Neutrophil (primary cell): Measurements from ENCODE around the gene GLS2.

Experiments used
- H3K27ac ChIP-seq: fragments of 200-600 bp; sonication (generic); 2 replicates; pipeline ENCODE4 v1.5.1; 2016; ENCODE audit warnings: mild to moderate bottlenecking, moderate library complexity
- H3K27me3 ChIP-seq: fragments of 200-600 bp; sonication (generic); 2 replicates; pipeline ENCODE4 v1.6.0; 2016; ENCODE audit warnings: mild to moderate bottlenecking
- H3K36me3 ChIP-seq: fragments of 200-600 bp; sonication (generic); 2 replicates; pipeline ENCODE4 v1.5.1; 2017
- H3K4me1 ChIP-seq, 2 experiments: fragments of 200-600 bp in 1 of 2; sonication (generic) in 1 of 2; 1 replicate in 1 of 2; 2 replicates in 1 of 2; pipeline versions ENCODE4 v1.5.1 to v1.6.1; 2013 to 2016; ENCODE audit warnings: low read depth in 1 of 2, low read length in 1 of 2, mild to moderate bottlenecking in 1 of 2, moderate library complexity in 1 of 2; ENCODE audit not compliant: control insufficient read depth in 1 of 2, insufficient read depth in 1 of 2
- H3K4me3 ChIP-seq, 2 experiments: fragments of 200-600 bp in 1 of 2; sonication (generic) in 1 of 2; 1 replicate in 1 of 2; 2 replicates in 1 of 2; pipeline ENCODE4 v1.5.1; 2013 to 2016; ENCODE audit warnings: low read depth in 1 of 2, low read length in 1 of 2, mild to moderate bottlenecking in 1 of 2, moderate library complexity in 1 of 2
- H3K9me3 ChIP-seq: fragments of 200-600 bp; sonication (generic); 2 replicates; pipeline ENCODE4 v1.5.1; 2016
- TF ChIP-seq, protein P1 (sequence below): fragments of 200-600 bp; sonication (generic); IDR thresholded peaks from 2 replicates; pipeline ENCODE4 v1.5.1; 2016; ENCODE audit warnings: antibody characterized with exemption

Gene GLS2

DNA sequence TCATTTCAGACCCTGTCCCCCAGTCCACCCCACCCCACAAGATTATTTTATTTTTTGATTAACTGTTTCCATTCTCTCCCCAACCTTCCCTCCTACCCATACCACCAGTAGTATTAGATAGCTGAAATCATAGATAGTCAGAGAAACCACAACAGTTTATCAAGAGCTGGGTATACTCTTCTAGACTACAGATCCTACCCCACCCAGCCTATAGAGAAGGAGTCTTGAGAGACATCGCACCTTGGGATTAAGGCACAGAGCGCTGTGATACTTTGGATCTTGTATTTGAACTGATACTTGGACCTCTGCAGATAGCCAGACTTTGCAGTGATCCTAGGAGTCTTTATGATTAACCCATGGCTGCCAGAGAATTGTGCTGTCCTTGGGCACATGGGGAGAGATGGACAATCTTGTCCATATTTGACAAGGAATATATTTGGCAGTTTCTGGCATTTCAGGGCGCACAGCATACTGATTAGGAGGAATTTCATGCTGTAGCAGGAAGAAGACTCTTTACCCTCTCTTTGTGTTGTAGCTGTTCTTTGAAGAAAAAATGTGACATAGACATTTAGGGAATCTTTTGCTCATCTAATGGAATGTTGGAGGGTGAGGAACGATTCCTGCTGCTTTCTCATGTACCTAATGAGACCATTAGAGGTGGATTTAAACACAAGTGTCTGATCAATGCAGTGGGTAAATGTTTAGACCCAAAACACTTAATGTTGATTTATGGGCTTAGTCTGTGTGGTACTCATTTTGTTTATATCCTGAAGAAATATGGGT, 34.6 kb upstream of the GLS2 start:
- Histone ChIP-seq H3K27ac (peak overlapping the region; percentile 77), H3K4me3 (peak overlapping the region; percentile 48 to 54), H3K36me3 (no peaks in the 10 kb centered on the region), H3K4me1 (peaks cover 43 to 45% of the 10 kb centered on the region in 2 experiments), H3K9me3 (no peaks in the 10 kb centered on the region), H3K27me3 (no peaks in the 10 kb centered on the region)
- TF ChIP-seq, protein P1, sequence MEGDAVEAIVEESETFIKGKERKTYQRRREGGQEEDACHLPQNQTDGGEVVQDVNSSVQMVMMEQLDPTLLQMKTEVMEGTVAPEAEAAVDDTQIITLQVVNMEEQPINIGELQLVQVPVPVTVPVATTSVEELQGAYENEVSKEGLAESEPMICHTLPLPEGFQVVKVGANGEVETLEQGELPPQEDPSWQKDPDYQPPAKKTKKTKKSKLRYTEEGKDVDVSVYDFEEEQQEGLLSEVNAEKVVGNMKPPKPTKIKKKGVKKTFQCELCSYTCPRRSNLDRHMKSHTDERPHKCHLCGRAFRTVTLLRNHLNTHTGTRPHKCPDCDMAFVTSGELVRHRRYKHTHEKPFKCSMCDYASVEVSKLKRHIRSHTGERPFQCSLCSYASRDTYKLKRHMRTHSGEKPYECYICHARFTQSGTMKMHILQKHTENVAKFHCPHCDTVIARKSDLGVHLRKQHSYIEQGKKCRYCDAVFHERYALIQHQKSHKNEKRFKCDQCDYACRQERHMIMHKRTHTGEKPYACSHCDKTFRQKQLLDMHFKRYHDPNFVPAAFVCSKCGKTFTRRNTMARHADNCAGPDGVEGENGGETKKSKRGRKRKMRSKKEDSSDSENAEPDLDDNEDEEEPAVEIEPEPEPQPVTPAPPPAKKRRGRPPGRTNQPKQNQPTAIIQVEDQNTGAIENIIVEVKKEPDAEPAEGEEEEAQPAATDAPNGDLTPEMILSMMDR = no peak

DNA sequence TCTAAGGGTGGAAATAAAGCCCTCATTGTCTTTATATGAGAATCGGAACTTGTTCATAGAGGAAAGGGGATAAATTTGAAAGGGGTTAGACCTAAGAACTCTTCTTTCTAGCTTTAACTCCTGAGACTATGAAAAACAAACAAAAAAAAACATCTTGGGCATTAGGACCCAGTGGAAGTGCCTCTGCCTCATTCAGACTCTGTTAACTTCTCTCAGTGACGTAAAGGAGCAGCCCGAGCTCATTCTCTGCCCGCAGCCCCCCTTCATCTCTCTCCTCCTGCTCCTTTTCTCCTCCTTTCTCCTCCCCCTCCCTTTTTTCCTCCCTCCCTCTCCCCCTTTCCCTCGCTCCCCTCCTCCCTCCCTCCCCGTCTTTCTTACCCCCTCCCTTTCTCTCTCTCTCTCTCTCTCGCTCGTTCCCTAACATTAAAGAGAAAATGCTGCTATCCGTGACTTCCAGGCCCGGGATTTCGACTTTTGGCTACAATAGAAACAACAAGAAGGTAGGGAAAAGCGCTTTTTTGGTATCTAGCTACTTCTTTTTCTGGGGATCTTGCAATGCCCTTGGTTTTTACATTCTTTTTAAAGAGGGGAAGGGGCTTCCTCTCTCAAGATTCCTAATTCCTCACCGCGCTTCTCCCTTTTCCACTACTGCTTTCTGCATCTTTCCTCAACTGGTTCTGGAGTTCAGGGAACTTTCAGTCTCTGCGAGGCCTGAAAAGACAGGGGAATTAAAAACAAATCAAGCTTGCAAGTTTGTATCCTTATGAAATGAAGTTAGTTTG, 33.8 kb upstream of the GLS2 start, which contains the start of gene RBMS2:
RBMS2 (plus strand) TSS at position 231 of the 782 bp plus-strand sequence; CDS start at position 435, 204 bp downstream.
- Histone ChIP-seq H3K27me3 (no peaks in the 10 kb centered on the region), H3K4me1 (peaks cover 43 to 45% of the 10 kb centered on the region in 2 experiments)
- TF ChIP-seq, protein P1 = no peak

DNA sequence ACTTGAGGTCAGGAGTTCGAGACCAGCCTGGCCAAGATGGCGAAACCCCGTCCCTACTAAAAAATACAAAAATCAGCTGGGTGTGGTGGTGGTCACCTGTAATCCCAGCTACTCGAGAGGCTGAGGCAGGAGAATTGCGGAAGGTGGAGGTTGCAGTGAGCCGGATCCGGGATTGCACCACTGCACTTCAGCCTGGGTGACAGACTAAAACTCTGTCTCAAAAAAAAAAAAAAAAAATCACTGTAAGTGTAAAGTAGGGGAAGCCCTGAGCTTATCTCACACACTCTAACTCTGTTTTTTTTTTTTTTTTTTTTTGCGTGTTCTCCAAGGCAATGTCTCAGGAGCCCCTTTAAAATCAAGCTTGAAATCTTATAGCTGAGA, 33.2 kb upstream of the GLS2 start:
- TF ChIP-seq, protein P1 = no peak
- Histone ChIP-seq H3K4me1 (peaks cover 43 to 45% of the 10 kb centered on the region in 2 experiments), H3K27me3 (no peaks in the 10 kb centered on the region), H3K9me3 (no peaks in the 10 kb centered on the region), H3K4me3 (peak overlapping the region; percentile 48 to 54), H3K36me3 (no peaks in the 10 kb centered on the region), H3K27ac (peak overlapping the region; percentile 77)

More for the DNA sequence above, 33.8 kb upstream of the GLS2 start, which contains the start of gene RBMS2:
- Histone ChIP-seq H3K36me3 (no peaks in the 10 kb centered on the region), H3K4me3 (peak within 1 kb of the TSS; percentile 48 to 54), H3K27ac (peak within 1 kb of the TSS; percentile 77), H3K9me3 (no peaks in the 10 kb centered on the region)

DNA sequence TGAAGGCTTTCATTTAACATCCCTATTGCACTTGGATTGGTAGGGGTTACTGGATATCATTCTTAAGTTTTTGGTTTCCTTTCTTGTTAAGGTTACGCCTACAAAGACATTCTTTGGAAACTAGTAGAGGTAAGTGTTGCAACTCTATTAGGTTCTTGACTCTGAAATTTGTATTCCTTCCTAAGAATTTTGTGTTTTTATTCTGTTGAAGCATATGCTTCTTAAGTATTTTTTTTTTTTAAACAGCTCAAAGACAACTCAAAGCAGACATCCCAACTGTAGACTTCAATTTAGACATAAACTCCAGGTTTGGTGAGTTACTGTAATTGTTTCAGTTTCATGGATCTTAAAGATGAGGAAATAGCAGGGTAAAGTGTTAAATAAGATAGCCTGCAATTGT, 32.5 kb upstream of the GLS2 start:
- H3K36me3 ChIP-seq = no peaks in the 10 kb centered on the region
- peaks cover 43 to 45% of the 10 kb centered on the region in 2 experiments for H3K4me1 ChIP-seq
- no peaks in the 10 kb centered on the region for H3K27me3 ChIP-seq
- no peaks in the 10 kb centered on the region for H3K9me3 ChIP-seq
- TF ChIP-seq, protein P1 = no peak
- peak overlapping the region; percentile 77 for H3K27ac ChIP-seq
- peak overlapping the region in 1 of 2 experiments; percentile 54 for H3K4me3 ChIP-seq

DNA sequence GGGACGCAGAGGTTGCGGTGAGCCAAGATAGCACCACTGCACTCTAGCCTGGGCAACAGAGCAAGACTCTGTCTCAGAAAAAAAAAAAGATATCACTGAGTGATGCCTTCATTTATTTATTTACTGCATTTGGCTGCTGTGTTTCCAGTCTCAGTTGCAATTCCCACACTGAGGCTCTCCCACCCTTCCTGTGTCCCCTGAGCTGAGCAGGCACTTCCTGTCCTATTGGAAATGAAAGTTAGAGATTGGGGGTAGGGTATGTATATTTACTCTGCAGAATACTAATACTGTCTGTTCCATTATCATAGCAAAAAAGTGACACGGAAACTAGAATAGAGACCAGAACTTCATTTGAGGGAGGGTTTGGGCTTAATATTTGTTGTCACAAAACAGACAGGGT, 32.1 kb upstream of the GLS2 start:
- Histone ChIP-seq H3K4me1 (peaks cover 43 to 45% of the 10 kb centered on the region in 2 experiments), H3K4me3 (no peak overlapping the region), H3K27ac (peak overlapping the region; percentile 77), H3K9me3 (no peaks in the 10 kb centered on the region), H3K27me3 (no peaks in the 10 kb centered on the region), H3K36me3 (no peaks in the 10 kb centered on the region)
- TF ChIP-seq, protein P1 = no peak
